GM23338 (cell line): ENCODE data around the gene FRMD4A.

Experiments used
- CREB1 ChIP-seq: fragments of 250-450 bp; sonication (Bioruptor Pico); IDR thresholded peaks from 2 replicates; pipeline ENCODE4 v1.5.0; 2020; ENCODE audit warnings: low read depth, mild to moderate bottlenecking, moderate library complexity
- EZH2 ChIP-seq: fragments of 200-600 bp; sonication (generic); IDR thresholded peaks from one replicate; pipeline ENCODE4 v1.8.0; 2017; ENCODE audit warnings: antibody characterized with exemption, mild to moderate bottlenecking, low read depth; ENCODE audit not compliant: unreplicated experiment
- EZH2phosphoT487 ChIP-seq: fragments of 200-600 bp; sonication (generic); IDR thresholded peaks from one replicate; pipeline ENCODE4 v1.8.1; 2018; ENCODE audit warnings: antibody characterized with exemption; ENCODE audit not compliant: unreplicated experiment
- JUNB ChIP-seq: IDR thresholded peaks from one replicate; pipeline ENCODE4 v1.6.1; 2016; ENCODE audit warnings: antibody characterized with exemption; ENCODE audit not compliant: unreplicated experiment
- POLR2AphosphoS5 ChIP-seq: IDR thresholded peaks from 2 replicates; pipeline ENCODE4 v1.6.1; 2016; ENCODE audit warnings: antibody characterized with exemption, low read depth
- REST ChIP-seq: IDR thresholded peaks from one replicate; pipeline ENCODE4 v1.6.1; 2018; ENCODE audit warnings: antibody characterized with exemption; ENCODE audit not compliant: unreplicated experiment
- STAT1 ChIP-seq: IDR thresholded peaks from one replicate; pipeline ENCODE4 v1.6.1; 2016; ENCODE audit warnings: antibody characterized with exemption; ENCODE audit not compliant: unreplicated experiment
- ZNF114 ChIP-seq: fragments of 250-450 bp; sonication (Bioruptor Pico); IDR thresholded peaks from 2 replicates; pipeline ENCODE4 v1.5.0; 2020; ENCODE audit warnings: mild to moderate bottlenecking, moderate library complexity
- ZNF331 ChIP-seq: fragments of 250-450 bp; sonication (Bioruptor Pico); IDR thresholded peaks from 2 replicates; pipeline ENCODE4 v1.5.0; 2020; ENCODE audit warnings: low read depth, mild to moderate bottlenecking, moderate library complexity
- TF ChIP-seq, protein P1 (sequence below), 2 experiments: fragments of 200-600 bp in 1 of 2; sonication (generic) in 1 of 2; conservative IDR thresholded peaks; 2 replicates each; pipeline versions ENCODE4 v1.5.1 to v1.6.1; 2016 to 2017; ENCODE audit warnings: antibody characterized with exemption in 2 of 2, low read depth in 2 of 2, mild to moderate bottlenecking in 2 of 2, moderate library complexity in 1 of 2
- TF ChIP-seq, protein P2 (sequence below): IDR thresholded peaks from 2 replicates; pipeline ENCODE4 v1.6.1; 2016; ENCODE audit warnings: antibody characterized with exemption
- TF ChIP-seq, protein P3 (sequence below): fragments of 250-450 bp; sonication (Bioruptor Pico); IDR thresholded peaks from 2 replicates; pipeline ENCODE4 v1.5.0; 2020; ENCODE audit warnings: mild to moderate bottlenecking, moderate library complexity

GRCh38 chr10:13740461-13740860 lies 590.3 kb downstream of the FRMD4A start:
- TF ChIP-seq, protein P1, sequence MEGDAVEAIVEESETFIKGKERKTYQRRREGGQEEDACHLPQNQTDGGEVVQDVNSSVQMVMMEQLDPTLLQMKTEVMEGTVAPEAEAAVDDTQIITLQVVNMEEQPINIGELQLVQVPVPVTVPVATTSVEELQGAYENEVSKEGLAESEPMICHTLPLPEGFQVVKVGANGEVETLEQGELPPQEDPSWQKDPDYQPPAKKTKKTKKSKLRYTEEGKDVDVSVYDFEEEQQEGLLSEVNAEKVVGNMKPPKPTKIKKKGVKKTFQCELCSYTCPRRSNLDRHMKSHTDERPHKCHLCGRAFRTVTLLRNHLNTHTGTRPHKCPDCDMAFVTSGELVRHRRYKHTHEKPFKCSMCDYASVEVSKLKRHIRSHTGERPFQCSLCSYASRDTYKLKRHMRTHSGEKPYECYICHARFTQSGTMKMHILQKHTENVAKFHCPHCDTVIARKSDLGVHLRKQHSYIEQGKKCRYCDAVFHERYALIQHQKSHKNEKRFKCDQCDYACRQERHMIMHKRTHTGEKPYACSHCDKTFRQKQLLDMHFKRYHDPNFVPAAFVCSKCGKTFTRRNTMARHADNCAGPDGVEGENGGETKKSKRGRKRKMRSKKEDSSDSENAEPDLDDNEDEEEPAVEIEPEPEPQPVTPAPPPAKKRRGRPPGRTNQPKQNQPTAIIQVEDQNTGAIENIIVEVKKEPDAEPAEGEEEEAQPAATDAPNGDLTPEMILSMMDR (conservative IDR thresholded peaks at IDR 0.05; ENCODE audit: low read depth in 2 of 2): no peak
- TF ChIP-seq EZH2 (no peak), REST (no peak), EZH2phosphoT487 (no peak), ZNF114 (CRISPR knock-in tag) (no peak), JUNB (no peak), POLR2AphosphoS5 (no peak), ZNF331 (CRISPR knock-in tag) (no peak), CREB1 (CRISPR knock-in tag) (no peak), STAT1 (no peak)
- TF ChIP-seq, protein P2, sequence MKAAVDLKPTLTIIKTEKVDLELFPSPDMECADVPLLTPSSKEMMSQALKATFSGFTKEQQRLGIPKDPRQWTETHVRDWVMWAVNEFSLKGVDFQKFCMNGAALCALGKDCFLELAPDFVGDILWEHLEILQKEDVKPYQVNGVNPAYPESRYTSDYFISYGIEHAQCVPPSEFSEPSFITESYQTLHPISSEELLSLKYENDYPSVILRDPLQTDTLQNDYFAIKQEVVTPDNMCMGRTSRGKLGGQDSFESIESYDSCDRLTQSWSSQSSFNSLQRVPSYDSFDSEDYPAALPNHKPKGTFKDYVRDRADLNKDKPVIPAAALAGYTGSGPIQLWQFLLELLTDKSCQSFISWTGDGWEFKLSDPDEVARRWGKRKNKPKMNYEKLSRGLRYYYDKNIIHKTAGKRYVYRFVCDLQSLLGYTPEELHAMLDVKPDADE: no peak
- TF ChIP-seq, protein P3, sequence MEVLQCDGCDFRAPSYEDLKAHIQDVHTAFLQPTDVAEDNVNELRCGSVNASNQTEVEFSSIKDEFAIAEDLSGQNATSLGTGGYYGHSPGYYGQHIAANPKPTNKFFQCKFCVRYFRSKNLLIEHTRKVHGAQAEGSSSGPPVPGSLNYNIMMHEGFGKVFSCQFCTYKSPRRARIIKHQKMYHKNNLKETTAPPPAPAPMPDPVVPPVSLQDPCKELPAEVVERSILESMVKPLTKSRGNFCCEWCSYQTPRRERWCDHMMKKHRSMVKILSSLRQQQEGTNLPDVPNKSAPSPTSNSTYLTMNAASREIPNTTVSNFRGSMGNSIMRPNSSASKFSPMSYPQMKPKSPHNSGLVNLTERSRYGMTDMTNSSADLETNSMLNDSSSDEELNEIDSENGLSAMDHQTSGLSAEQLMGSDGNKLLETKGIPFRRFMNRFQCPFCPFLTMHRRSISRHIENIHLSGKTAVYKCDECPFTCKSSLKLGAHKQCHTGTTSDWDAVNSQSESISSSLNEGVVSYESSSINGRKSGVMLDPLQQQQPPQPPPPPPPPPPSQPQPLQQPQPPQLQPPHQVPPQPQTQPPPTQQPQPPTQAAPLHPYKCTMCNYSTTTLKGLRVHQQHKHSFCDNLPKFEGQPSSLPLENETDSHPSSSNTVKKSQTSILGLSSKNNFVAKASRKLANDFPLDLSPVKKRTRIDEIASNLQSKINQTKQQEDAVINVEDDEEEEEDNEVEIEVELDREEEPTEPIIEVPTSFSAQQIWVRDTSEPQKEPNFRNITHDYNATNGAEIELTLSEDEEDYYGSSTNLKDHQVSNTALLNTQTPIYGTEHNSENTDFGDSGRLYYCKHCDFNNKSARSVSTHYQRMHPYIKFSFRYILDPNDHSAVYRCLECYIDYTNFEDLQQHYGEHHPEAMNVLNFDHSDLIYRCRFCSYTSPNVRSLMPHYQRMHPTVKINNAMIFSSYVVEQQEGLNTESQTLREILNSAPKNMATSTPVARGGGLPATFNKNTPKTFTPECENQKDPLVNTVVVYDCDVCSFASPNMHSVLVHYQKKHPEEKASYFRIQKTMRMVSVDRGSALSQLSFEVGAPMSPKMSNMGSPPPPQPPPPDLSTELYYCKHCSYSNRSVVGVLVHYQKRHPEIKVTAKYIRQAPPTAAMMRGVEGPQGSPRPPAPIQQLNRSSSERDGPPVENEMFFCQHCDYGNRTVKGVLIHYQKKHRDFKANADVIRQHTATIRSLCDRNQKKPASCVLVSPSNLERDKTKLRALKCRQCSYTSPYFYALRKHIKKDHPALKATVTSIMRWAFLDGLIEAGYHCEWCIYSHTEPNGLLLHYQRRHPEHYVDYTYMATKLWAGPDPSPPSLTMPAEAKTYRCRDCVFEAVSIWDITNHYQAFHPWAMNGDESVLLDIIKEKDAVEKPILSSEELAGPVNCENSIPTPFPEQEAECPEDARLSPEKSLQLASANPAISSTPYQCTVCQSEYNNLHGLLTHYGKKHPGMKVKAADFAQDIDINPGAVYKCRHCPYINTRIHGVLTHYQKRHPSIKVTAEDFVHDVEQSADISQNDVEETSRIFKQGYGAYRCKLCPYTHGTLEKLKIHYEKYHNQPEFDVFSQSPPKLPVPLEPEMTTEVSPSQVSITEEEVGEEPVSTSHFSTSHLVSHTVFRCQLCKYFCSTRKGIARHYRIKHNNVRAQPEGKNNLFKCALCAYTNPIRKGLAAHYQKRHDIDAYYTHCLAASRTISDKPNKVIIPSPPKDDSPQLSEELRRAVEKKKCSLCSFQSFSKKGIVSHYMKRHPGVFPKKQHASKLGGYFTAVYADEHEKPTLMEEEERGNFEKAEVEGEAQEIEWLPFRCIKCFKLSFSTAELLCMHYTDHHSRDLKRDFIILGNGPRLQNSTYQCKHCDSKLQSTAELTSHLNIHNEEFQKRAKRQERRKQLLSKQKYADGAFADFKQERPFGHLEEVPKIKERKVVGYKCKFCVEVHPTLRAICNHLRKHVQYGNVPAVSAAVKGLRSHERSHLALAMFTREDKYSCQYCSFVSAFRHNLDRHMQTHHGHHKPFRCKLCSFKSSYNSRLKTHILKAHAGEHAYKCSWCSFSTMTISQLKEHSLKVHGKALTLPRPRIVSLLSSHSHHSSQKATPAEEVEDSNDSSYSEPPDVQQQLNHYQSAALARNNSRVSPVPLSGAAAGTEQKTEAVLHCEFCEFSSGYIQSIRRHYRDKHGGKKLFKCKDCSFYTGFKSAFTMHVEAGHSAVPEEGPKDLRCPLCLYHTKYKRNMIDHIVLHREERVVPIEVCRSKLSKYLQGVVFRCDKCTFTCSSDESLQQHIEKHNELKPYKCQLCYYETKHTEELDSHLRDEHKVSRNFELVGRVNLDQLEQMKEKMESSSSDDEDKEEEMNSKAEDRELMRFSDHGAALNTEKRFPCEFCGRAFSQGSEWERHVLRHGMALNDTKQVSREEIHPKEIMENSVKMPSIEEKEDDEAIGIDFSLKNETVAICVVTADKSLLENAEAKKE (CRISPR knock-in tag): no peak
